Stimulated activated CD8-positive, alpha-beta memory T cell treated with anti-CD3 and anti-CD28 coated beads, Interleukin-7, amount 100 ng/mL, for 4 hours (primary cell): Measurements from ENCODE around the gene PLCD3.

ENCODE experiments used
- DNase-seq, 2 donors: peaks; one replicate each; pipeline ENCODE4 v3.0.0-alpha.2; 2020; ENCODE audit warnings: low read depth in 2 of 2

The PLCD3 gene

GRCh38 chr17:45117848-45118646 is 14.3 kb downstream of the PLCD3 start:
- DNase-seq: no peak

GRCh38 chr17:45117334-45117733 is 15.0 kb downstream of the PLCD3 start:
- DNase-seq: no peak

- no peak for DNase-seq
Measured at GRCh38 chr17:45116434-45117016, 15.8 kb downstream of the PLCD3 start.

GRCh38 chr17:45115871-45116270 is 16.4 kb downstream of the PLCD3 start:
- no peak for DNase-seq

- DNase-seq: no peak
Measured at GRCh38 chr17:45115015-45115625, 17.2 kb downstream of the PLCD3 start.

- DNase-seq: no peak
Measured at GRCh38 chr17:45114117-45114932, 18.0 kb downstream of the PLCD3 start.

GRCh38 chr17:45113424-45113754 is 18.9 kb downstream of the PLCD3 start:
- no peak for DNase-seq

GRCh38 chr17:45112559-45113423 is 19.5 kb downstream of the PLCD3 start:
- no peak for DNase-seq

GRCh38 chr17:45111850-45112249 is 20.5 kb downstream of the PLCD3 start:
- no peak for DNase-seq

GRCh38 chr17:45110676-45111611 is 21.4 kb downstream of the PLCD3 start:
- no peak for DNase-seq

- no peak for DNase-seq
Measured at GRCh38 chr17:45108595-45109521, 23.5 kb downstream of the PLCD3 start.

GRCh38 chr17:45108051-45108450 is 24.3 kb downstream of the PLCD3 start:
- DNase-seq: no peak

GRCh38 chr17:45107293-45108010 is 24.9 kb downstream of the PLCD3 start:
- DNase-seq: no peak

- no peak for DNase-seq
Measured at GRCh38 chr17:45106582-45106981, 25.7 kb downstream of the PLCD3 start.

GRCh38 chr17:45106096-45106495 is 26.2 kb downstream of the PLCD3 start:
- no peak for DNase-seq

GRCh38 chr17:45104907-45105624 is 27.2 kb downstream of the PLCD3 start:
- no peak for DNase-seq

- no peak for DNase-seq
Measured at GRCh38 chr17:45104497-45104896, 27.8 kb downstream of the PLCD3 start.

GRCh38 chr17:45104029-45104428 is 28.3 kb downstream of the PLCD3 start:
- no peak for DNase-seq
